Colonic mucosa (tissue), 4 donors: ENCODE data around the gene CEP68. TPM values are rescaled to one million over a fixed set of nuclear protein-coding genes. Genes with fewer than 3 reads are reported as not detected.

Source experiments
- DNase-seq: peaks from one replicate; pipeline ENCODE4 v3.0.0-alpha.2; 2020
- H3K27ac ChIP-seq: fragments of 200-600 bp; one replicate; pipeline ENCODE4 v1.8.0; 2021
- H3K27me3 ChIP-seq: fragments of 200-600 bp; one replicate; pipeline ENCODE4 v1.8.0; 2021
- H3K36me3 ChIP-seq: fragments of 200-600 bp; one replicate; pipeline ENCODE4 v1.8.0; 2021
- H3K4me1 ChIP-seq: fragments of 200-600 bp; one replicate; pipeline ENCODE4 v1.8.0; 2021; ENCODE audit warnings: mild to moderate bottlenecking
- H3K4me3 ChIP-seq: fragments of 200-600 bp; one replicate; pipeline ENCODE4 v1.8.0; 2021
- H3K9ac ChIP-seq, 2 donors: one replicate each; pipeline ENCODE4 v1.7.0; 2013; ENCODE audit warnings: control low read depth in 2 of 2, low read depth in 2 of 2, low read length in 2 of 2
- H3K9me3 ChIP-seq: fragments of 200-600 bp; one replicate; pipeline ENCODE4 v1.8.0; 2021
- CTCF ChIP-seq: fragments of 200-600 bp; IDR thresholded peaks from one replicate; pipeline ENCODE4 v1.8.0; 2022; ENCODE audit warnings: antibody characterized with exemption, mild to moderate bottlenecking
- intact Hi-C: fragments of 100-400 bp; cut with DNase I; formaldehyde crosslinking; loops from one replicate; pipeline ENCODE4 v1.14.1; 2022
- total RNA-seq, 2 donors: library from RNA; stranded (reverse); fragmentation: NEBNext Ultra II Directional in 1 of 2; extraction: Animal tissue kit (Norgen Biotek cat#: 25700) in 1 of 2; gene quantifications; one replicate each; pipeline ENCODE4 v1.2.1, GENCODE V29; 2021
- donor health status: healthy.
- donor health status: DM: no; HTN: no; CAD: no.
- donor health status: DM: no; HTN: no; CAD: no.

Gene CEP68
- total RNA-seq, 2 donors from 2014 or later = 7.1 to 8.5 TPM

- no peak overlapping the region for H3K27ac ChIP-seq
- intact Hi-C loops = loop anchor here (10.0 kb wide), 1 partner anchor 452 kb away; no protein-coding TSS in a partner anchor
- no peak overlapping the region for H3K4me3 ChIP-seq
- no peak overlapping the region for H3K9ac ChIP-seq
- DNase-seq = no peak
- no peaks in the 10 kb centered on the region for H3K36me3 ChIP-seq
- TF ChIP-seq CTCF = no peak
- no peaks in the 10 kb centered on the region for H3K27me3 ChIP-seq
- H3K4me1 ChIP-seq = no peaks in the 10 kb centered on the region
- H3K9me3 ChIP-seq = no peaks in the 10 kb centered on the region
Observed at GRCh38 chr2:65046633-65047407, 9.4 kb upstream of the CEP68 start.

GRCh38 chr2:65049010-65049639, 7.1 kb upstream of the CEP68 start:
- Histone ChIP-seq H3K4me1 (no peaks in the 10 kb centered on the region), H3K4me3 (no peak overlapping the region), H3K27ac (no peak overlapping the region), H3K9ac (no peak overlapping the region), H3K9me3 (no peaks in the 10 kb centered on the region), H3K36me3 (no peaks in the 10 kb centered on the region), H3K27me3 (no peaks in the 10 kb centered on the region)
- intact Hi-C loops = loop anchor here (10.0 kb wide), 1 partner anchor 454 kb away; no protein-coding TSS in a partner anchor
- no peak for DNase-seq
- no peak for TF ChIP-seq CTCF

- intact Hi-C loops = no loop called here
- Histone ChIP-seq H3K4me3 (no peak overlapping the region), H3K27me3 (no peaks in the 10 kb centered on the region), H3K27ac (no peak overlapping the region), H3K36me3 (no peaks in the 10 kb centered on the region), H3K9ac (no peak overlapping the region), H3K4me1 (no peaks in the 10 kb centered on the region), H3K9me3 (no peaks in the 10 kb centered on the region)
- no peak for DNase-seq
- no peak for TF ChIP-seq CTCF
Observed at GRCh38 chr2:65050931-65051330, 5.3 kb upstream of the CEP68 start.

GRCh38 chr2:65053199-65053598, 3.0 kb upstream of the CEP68 start:
- intact Hi-C loops = no loop called here
- H3K27me3 ChIP-seq = no peaks in the 10 kb centered on the region
- no peak overlapping the region for H3K9ac ChIP-seq
- H3K4me3 ChIP-seq = no peak overlapping the region
- no peak for DNase-seq
- peaks cover 6% of the 10 kb centered on the region for H3K4me1 ChIP-seq
- no peaks in the 10 kb centered on the region for H3K36me3 ChIP-seq
- no peaks in the 10 kb centered on the region for H3K9me3 ChIP-seq
- TF ChIP-seq CTCF = no peak
- no peak overlapping the region for H3K27ac ChIP-seq

GRCh38 chr2:65054749-65055421, 1.3 kb upstream of the CEP68 start:
- no peak overlapping the region for H3K27ac ChIP-seq
- H3K9ac ChIP-seq = peak overlapping the region in 1 of 2 donors; percentile 83
- no peak overlapping the region for H3K4me3 ChIP-seq
- DNase-seq = no peak
- H3K27me3 ChIP-seq = no peaks in the 10 kb centered on the region
- no peaks in the 10 kb centered on the region for H3K9me3 ChIP-seq
- peaks cover 6% of the 10 kb centered on the region for H3K4me1 ChIP-seq
- no peak for TF ChIP-seq CTCF
- intact Hi-C loops = no loop called here
- no peaks in the 10 kb centered on the region for H3K36me3 ChIP-seq
